Measurements from ENCODE around the gene KCND2. TPM values are rescaled to one million over a fixed set of nuclear protein-coding genes. Genes with fewer than 3 reads are reported as not detected.

Gene KCND2
- total and polyA plus RNA-seq, 8 donors = 0.21 to 1.9 (median 0.63) TPM

GRCh38 chr7:120658516-120658915, 385.5 kb downstream of the KCND2 start:
- no peaks in the 10 kb centered on the region for H3K27me3 ChIP-seq
- no peak overlapping the region for H3K4me3 ChIP-seq
- no peaks in the 10 kb centered on the region for H3K4me1 ChIP-seq
- no peaks in the 10 kb centered on the region for H3K36me3 ChIP-seq
- no peak overlapping the region for H3K27ac ChIP-seq
- ATAC-seq (no peak), DNase-seq (no peak)
- intact Hi-C loops (cut with DNase I) = no loop called here
- H3K9me3 ChIP-seq = no peaks in the 10 kb centered on the region
- no peak for TF ChIP-seq CTCF (IDR thresholded peaks at IDR 0.05)

- ATAC-seq (no peak), DNase-seq (no peak)
- H3K9me3 ChIP-seq = no peaks in the 10 kb centered on the region
- no peak overlapping the region for H3K4me3 ChIP-seq
- no peak overlapping the region for H3K27ac ChIP-seq
- no peaks in the 10 kb centered on the region for H3K4me1 ChIP-seq
- no peaks in the 10 kb centered on the region for H3K36me3 ChIP-seq
- intact Hi-C loops (cut with DNase I) = no loop called here
- no peaks in the 10 kb centered on the region for H3K27me3 ChIP-seq
- TF ChIP-seq CTCF (IDR thresholded peaks at IDR 0.05) = no peak
These were observed 389.3 kb downstream of the KCND2 start for GRCh38 chr7:120662291-120662690.

GRCh38 chr7:120665068-120665467, 392.1 kb downstream of the KCND2 start:
- no peaks in the 10 kb centered on the region for H3K4me1 ChIP-seq
- no peak for TF ChIP-seq CTCF (IDR thresholded peaks at IDR 0.05)
- H3K4me3 ChIP-seq = no peak overlapping the region
- ATAC-seq = no peak
- no peaks in the 10 kb centered on the region for H3K27me3 ChIP-seq
- DNase-seq = no peak
- no peaks in the 10 kb centered on the region for H3K9me3 ChIP-seq
- intact Hi-C loops (cut with DNase I) = no loop called here
- H3K36me3 ChIP-seq = no peaks in the 10 kb centered on the region
- H3K27ac ChIP-seq = no peak overlapping the region

- no peak overlapping the region for H3K27ac ChIP-seq
- peaks cover 3 to 44% of the 10 kb centered on the region in 2 donors for H3K27me3 ChIP-seq
- intact Hi-C loops (cut with DNase I) = no loop called here
- ATAC-seq (no peak), DNase-seq (no peak)
- H3K4me3 ChIP-seq = no peak overlapping the region
- no peaks in the 10 kb centered on the region for H3K9me3 ChIP-seq
- TF ChIP-seq CTCF (IDR thresholded peaks at IDR 0.05) = no peak
- no peaks in the 10 kb centered on the region for H3K36me3 ChIP-seq
- no peaks in the 10 kb centered on the region for H3K4me1 ChIP-seq
These were observed 402.1 kb downstream of the KCND2 start for GRCh38 chr7:120675076-120675475.

GRCh38 chr7:120677535-120677934, 404.6 kb downstream of the KCND2 start:
- Histone ChIP-seq H3K4me1 (no peaks in the 10 kb centered on the region), H3K36me3 (no peaks in the 10 kb centered on the region), H3K4me3 (no peak overlapping the region), H3K27ac (no peak overlapping the region), H3K27me3 (peaks cover 3 to 54% of the 10 kb centered on the region in 2 donors), H3K9me3 (no peaks in the 10 kb centered on the region)
- intact Hi-C loops (cut with DNase I) = no loop called here
- TF ChIP-seq CTCF (IDR thresholded peaks at IDR 0.05) = no peak
- ATAC-seq (no peak), DNase-seq (no peak)
